Brain microvascular endothelial cell (primary cell): Measurements from ENCODE around the gene CRTC3.
A peak's percentile ranks its signal among the peaks of the same experiment; 100 is the strongest.

Experiments
- DNase-seq: peaks from one replicate; pipeline ENCODE4 v3.0.0-alpha.2; 2020
- H3K27ac ChIP-seq: fragments of 250-450 bp; sonication (Bioruptor Pico); 2 replicates; pipeline ENCODE4 v1.5.1; 2020; ENCODE audit warnings: mild to moderate bottlenecking, moderate library complexity
- H3K27me3 ChIP-seq: fragments of 250-450 bp; sonication (Bioruptor Pico); replicated peaks from 2 replicates; pipeline ENCODE4 v1.5.1; 2020; ENCODE audit warnings: mild to moderate bottlenecking
- H3K36me3 ChIP-seq: fragments of 250-450 bp; sonication (Bioruptor Pico); replicated peaks from 2 replicates; pipeline ENCODE4 v1.5.1; 2020; ENCODE audit warnings: mild to moderate bottlenecking
- H3K4me3 ChIP-seq: 2 replicates; pipeline ENCODE4 v1.5.1; 2011; ENCODE audit warnings: low read depth, mild to moderate bottlenecking, control low read depth, low read length, moderate library complexity
- CTCF ChIP-seq: IDR thresholded peaks from 2 replicates; pipeline ENCODE4 v1.5.1; 2011; ENCODE audit warnings: low read depth, mild to moderate bottlenecking, moderate library complexity, low read length, control low read depth, inconsistent platforms; ENCODE audit errors: missing control alignments
- in situ Hi-C: cut with HindIII; loops from 2 replicates; pipeline ENCODE4 v1.10.0; 2017; ENCODE audit warnings: low sequenced_read_pairs, low pct_ligation_motif_present

CRTC3 gene

DNA sequence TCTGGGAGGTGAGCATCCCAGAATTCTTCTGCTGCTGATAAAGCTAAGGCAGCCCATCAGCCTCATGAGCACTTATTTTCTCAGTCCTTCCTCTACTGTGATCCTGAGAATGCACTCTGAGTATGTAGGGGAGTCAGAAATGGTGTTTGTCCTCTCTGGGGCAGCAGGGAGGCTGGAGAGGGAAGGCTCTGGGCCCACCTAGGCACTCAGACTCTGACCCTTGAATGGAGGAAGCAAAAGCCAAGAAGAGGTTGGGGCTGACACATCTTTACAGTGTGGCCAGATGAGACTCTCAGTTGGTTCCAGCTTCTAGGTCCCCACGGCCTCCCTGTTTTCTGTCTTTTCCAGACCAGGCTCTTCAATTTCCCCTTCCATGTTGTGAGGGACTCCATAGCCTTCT lies 151.3 kb downstream of the CRTC3 start:
- Histone ChIP-seq H3K27ac (peak overlapping the region; percentile 79), H3K27me3 (no peaks in the 10 kb centered on the region)
- in situ Hi-C loops: no loop called here

DNA sequence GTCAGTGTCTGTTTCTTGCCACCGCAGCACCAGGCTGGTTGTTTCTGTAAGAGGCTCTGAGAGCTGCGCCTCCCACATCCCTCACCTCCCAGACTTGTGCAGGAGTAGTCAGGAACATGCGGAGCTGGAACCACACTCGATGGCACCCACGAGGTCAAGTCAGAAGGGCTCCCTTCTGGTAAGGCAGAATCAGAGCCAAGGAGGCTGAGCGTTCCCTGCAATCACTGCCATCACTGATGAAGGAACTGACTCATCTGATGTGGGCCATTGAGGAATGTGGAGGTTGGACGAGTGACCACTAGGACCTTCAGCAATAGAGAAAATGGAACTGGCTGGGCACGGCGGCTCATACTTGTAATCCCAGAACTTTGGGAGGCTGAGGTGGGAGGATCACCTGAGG lies 151.8 kb downstream of the CRTC3 start:
- in situ Hi-C loops: no loop called here
- TF ChIP-seq CTCF: no peak
- DNase-seq: peak; percentile 93
- Histone ChIP-seq H3K27ac (peak overlapping the region; percentile 79), H3K36me3 (no peaks in the 10 kb centered on the region), H3K4me3 (no peak overlapping the region), H3K27me3 (no peaks in the 10 kb centered on the region)

More for the DNA sequence above, 151.3 kb downstream of the CRTC3 start:
- H3K4me3 ChIP-seq: no peak overlapping the region
- DNase-seq: no peak
- no peaks in the 10 kb centered on the region for H3K36me3 ChIP-seq
- no peak for TF ChIP-seq CTCF

DNA sequence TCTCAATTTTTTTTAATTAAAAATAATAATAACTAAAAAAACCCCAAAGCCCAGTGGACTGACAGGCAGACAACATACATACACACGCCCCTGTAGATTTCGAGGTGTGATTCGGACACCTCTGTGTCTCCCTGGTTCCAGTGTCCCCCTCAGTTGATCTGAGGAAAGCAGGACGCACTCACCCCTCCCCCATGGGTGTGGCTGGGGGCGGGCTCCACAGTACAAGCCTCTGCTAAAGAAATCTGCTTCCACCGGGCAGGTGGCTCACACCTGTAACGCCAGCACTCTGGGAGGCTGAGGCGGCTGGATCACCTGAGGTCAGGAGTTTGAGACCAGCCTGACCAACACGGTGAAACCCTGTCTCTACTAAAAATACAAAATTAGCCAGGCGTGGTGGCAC lies 153.6 kb downstream of the CRTC3 start:
- Histone ChIP-seq H3K27ac (no peak overlapping the region), H3K27me3 (no peaks in the 10 kb centered on the region), H3K36me3 (no peaks in the 10 kb centered on the region), H3K4me3 (no peak overlapping the region)
- no peak for TF ChIP-seq CTCF
- in situ Hi-C loops: no loop called here
- no peak for DNase-seq

- DNase-seq: no peak
- Histone ChIP-seq H3K4me3 (no peak overlapping the region), H3K36me3 (no peaks in the 10 kb centered on the region), H3K27me3 (no peaks in the 10 kb centered on the region), H3K27ac (no peak overlapping the region)
- in situ Hi-C loops: no loop called here
- no peak for TF ChIP-seq CTCF
These were observed 154.2 kb downstream of the CRTC3 start for GRCh38 chr15:90683876-90684275.

- H3K27ac ChIP-seq: no peak overlapping the region
- no peaks in the 10 kb centered on the region for H3K36me3 ChIP-seq
- H3K27me3 ChIP-seq: no peaks in the 10 kb centered on the region
- in situ Hi-C loops: no loop called here
- no peak for TF ChIP-seq CTCF
- no peak for DNase-seq
- no peak overlapping the region for H3K4me3 ChIP-seq
These were observed 154.6 kb downstream of the CRTC3 start for GRCh38 chr15:90684281-90684680.
